Liver (tissue), 9 donors: ENCODE data around the gene MCM7. TPM values are rescaled to one million over a fixed set of nuclear protein-coding genes. Genes with fewer than 3 reads are reported as not detected.
A peak's percentile ranks its signal among the peaks of the same experiment; 100 is the strongest.

Experiments used
- DNase-seq: peaks from one replicate; pipeline ENCODE4 v3.0.0-alpha.2; 2017; ENCODE audit warnings: low spot score
- H3K27ac ChIP-seq, 2 donors: one replicate each; pipeline ENCODE4 v1.7.0; 2013; ENCODE audit warnings: inconsistent platforms in 2 of 2, low read length in 2 of 2, control low read depth in 1 of 2, low read depth in 1 of 2, mild to moderate bottlenecking in 1 of 2
- H3K27me3 ChIP-seq, 4 donors: one replicate each; pipeline versions ENCODE4 v1.6.1 to v1.7.0; 2013; ENCODE audit warnings: low read length in 3 of 4, inconsistent platforms in 1 of 4, mild to moderate bottlenecking in 1 of 4, moderate library complexity in 1 of 4; ENCODE audit not compliant: control insufficient read depth in 4 of 4, insufficient read depth in 4 of 4
- H3K36me3 ChIP-seq, 4 donors: one replicate each; pipeline versions ENCODE4 v1.6.1 to v1.7.0; 2013; ENCODE audit warnings: low read length in 3 of 4, mild to moderate bottlenecking in 3 of 4, low read depth in 1 of 4, moderate library complexity in 1 of 4; ENCODE audit not compliant: control insufficient read depth in 4 of 4, insufficient read depth in 3 of 4
- H3K4me1 ChIP-seq, 4 donors: one replicate each; pipeline versions ENCODE4 v1.6.1 to v1.7.0; 2013; ENCODE audit warnings: low read length in 3 of 4, mild to moderate bottlenecking in 3 of 4, moderate library complexity in 1 of 4; ENCODE audit not compliant: control insufficient read depth in 4 of 4, insufficient read depth in 4 of 4
- H3K4me3 ChIP-seq, 3 donors: one replicate each; pipeline versions ENCODE4 v1.6.1 to v1.7.0; 2013; ENCODE audit warnings: low read length in 3 of 3, control low read depth in 1 of 3, low read depth in 1 of 3, mild to moderate bottlenecking in 1 of 3
- H3K9ac ChIP-seq, 2 donors: one replicate each; pipeline ENCODE4 v1.7.0; 2013; ENCODE audit warnings: low read length in 2 of 2, mild to moderate bottlenecking in 2 of 2, moderate library complexity in 2 of 2, control low read depth in 1 of 2, low read depth in 1 of 2
- H3K9me3 ChIP-seq, 4 donors: one replicate each; pipeline versions ENCODE4 v1.6.1 to v1.7.0; 2013; ENCODE audit warnings: low read length in 3 of 4; ENCODE audit not compliant: control insufficient read depth in 4 of 4
- EGR1 ChIP-seq, 2 donors: IDR thresholded peaks; 2 replicates each; pipeline ENCODE4 v1.6.1; 2016 to 2018; ENCODE audit warnings: antibody characterized with exemption in 2 of 2, low read depth in 2 of 2
- FOXA1 ChIP-seq: IDR thresholded peaks from 2 replicates; pipeline ENCODE4 v1.6.1; 2016; ENCODE audit warnings: antibody characterized with exemption
- FOXA2 ChIP-seq: IDR thresholded peaks from 2 replicates; pipeline ENCODE4 v1.6.1; 2016; ENCODE audit warnings: antibody characterized with exemption
- GABPA ChIP-seq, 2 donors: IDR thresholded peaks in 1 of 2; conservative IDR thresholded peaks in 1 of 2; 2 replicates each; pipeline ENCODE4 v1.6.1; 2016; ENCODE audit warnings: antibody characterized with exemption in 2 of 2, mild to moderate bottlenecking in 1 of 2, moderate library complexity in 1 of 2
- HNF4A ChIP-seq, 2 donors: conservative IDR thresholded peaks; 2 replicates each; pipeline ENCODE4 v1.6.1; 2016; ENCODE audit warnings: antibody characterized with exemption in 2 of 2, mild to moderate bottlenecking in 2 of 2
- HNF4G ChIP-seq: IDR thresholded peaks from 2 replicates; pipeline ENCODE4 v1.6.1; 2016; ENCODE audit warnings: antibody characterized with exemption
- JUND ChIP-seq, 2 donors: IDR thresholded peaks; 2 replicates each; pipeline ENCODE4 v1.6.1; 2016; ENCODE audit warnings: antibody characterized with exemption in 2 of 2
- NR2F2 ChIP-seq: IDR thresholded peaks from 2 replicates; pipeline ENCODE4 v1.6.1; 2016; ENCODE audit warnings: antibody characterized with exemption
- RAD21 ChIP-seq, 2 donors: IDR thresholded peaks; 2 replicates each; pipeline ENCODE4 v1.6.1; 2016; ENCODE audit warnings: antibody characterized with exemption in 2 of 2, mild to moderate bottlenecking in 2 of 2
- RXRA ChIP-seq, 2 donors: IDR thresholded peaks; 2 replicates each; pipeline ENCODE4 v1.6.1; 2017 to 2018; ENCODE audit warnings: antibody characterized with exemption in 2 of 2, mild to moderate bottlenecking in 1 of 2
- SP1 ChIP-seq: IDR thresholded peaks from 2 replicates; pipeline ENCODE4 v1.6.1; 2018; ENCODE audit warnings: antibody characterized with exemption, mild to moderate bottlenecking
- TAF1 ChIP-seq: conservative IDR thresholded peaks from 2 replicates; pipeline ENCODE4 v1.6.1; 2016; ENCODE audit warnings: antibody characterized with exemption, mild to moderate bottlenecking
- YY1 ChIP-seq: IDR thresholded peaks from 2 replicates; pipeline ENCODE4 v1.6.1; 2016; ENCODE audit warnings: antibody characterized with exemption, mild to moderate bottlenecking
- WGBS: extraction: QIAGEN DNeasy Blood & Tissue Kit; methylation state at CpG from one replicate; pipeline ENCODE4 v1.1.7; 2013; 5-methylcytosine and 5-hydroxymethylcytosine counted together
- polyA plus RNA-seq, 2 donors: library from polyadenylated mRNA; stranded (reverse) in 1 of 2; unstranded in 1 of 2; fragments of 200-250 nt in 1 of 2; fragments of >200 nt in 1 of 2; fragmentation: Nextera tagmentation in 1 of 2; extraction: Ambion mirVana in 1 of 2; gene quantifications; one replicate each; pipeline versions ENCODE4 v1.2.1 to v1.2.3, GENCODE V29; 2013 to 2015
- total RNA-seq, 2 donors: library from RNA; depleted of rRNA; stranded (reverse); fragments of >200 nt; gene quantifications; one replicate each; pipeline ENCODE4 v1.2.3, GENCODE V29; 2014
- TF ChIP-seq, protein P1 (sequence below): IDR thresholded peaks from 2 replicates; pipeline ENCODE4 v1.6.1; 2016; ENCODE audit warnings: antibody characterized with exemption
- TF ChIP-seq, protein P2 (sequence below): fragments of 150-350 bp; IDR thresholded peaks from 2 replicates; pipeline ENCODE4 v1.5.1; 2017; ENCODE audit warnings: improper control_type of control experiment, low read depth, low read length; ENCODE audit not compliant: missing input control
- TF ChIP-seq, protein P3 (sequence below): IDR thresholded peaks from 2 replicates; pipeline ENCODE4 v1.6.1; 2016; ENCODE audit warnings: antibody characterized with exemption, mild to moderate bottlenecking
- TF ChIP-seq, protein P4 (sequence below): IDR thresholded peaks from 2 replicates; pipeline ENCODE4 v1.6.1; 2016; ENCODE audit warnings: antibody characterized with exemption
- donor health status: healthy.
- donor health status: healthy.
- donor health status: healthy.
- donor health status: healthy.
- donor health status: healthy.

MCM7 gene
- total and polyA plus RNA-seq, 4 donors: 12.6 to 143 (median 17.6) TPM

DNA sequence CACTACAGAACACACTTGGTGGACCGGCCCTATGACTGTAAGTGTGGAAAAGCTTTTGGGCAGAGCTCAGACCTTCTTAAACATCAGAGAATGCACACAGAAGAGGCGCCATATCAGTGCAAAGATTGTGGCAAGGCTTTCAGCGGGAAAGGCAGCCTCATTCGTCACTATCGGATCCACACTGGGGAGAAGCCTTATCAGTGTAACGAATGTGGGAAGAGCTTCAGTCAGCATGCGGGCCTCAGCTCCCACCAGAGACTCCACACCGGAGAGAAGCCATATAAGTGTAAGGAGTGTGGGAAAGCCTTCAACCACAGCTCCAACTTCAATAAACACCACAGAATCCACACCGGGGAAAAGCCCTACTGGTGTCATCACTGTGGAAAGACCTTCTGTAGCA, 37.0 kb downstream of the MCM7 start:
- H3K4me1 ChIP-seq: peaks cover 2 to 23% (median 14%) of the 10 kb centered on the region in 4 donors
- WGBS: 96% methylated on average over 9 of the region's 9 CpGs
- no peaks in the 10 kb centered on the region for H3K27me3 ChIP-seq
- no peaks in the 10 kb centered on the region for H3K9me3 ChIP-seq
- DNase-seq: peak; percentile 41
- TF ChIP-seq FOXA1 (no peak), FOXA2 (no peak), HNF4G (no peak), EGR1 (IDR thresholded peaks at IDR 0.05; ENCODE audit: low read depth in 2 of 2) (no peak), TAF1 (no peak), YY1 (no peak), SP1 (no peak), GABPA (IDR thresholded peaks at IDR 0.05 in 1 of 2, conservative IDR thresholded peaks at IDR 0.05 in 1 of 2) (no peak), JUND (IDR thresholded peaks at IDR 0.05) (no peak), RXRA (IDR thresholded peaks at IDR 0.05) (no peak), RAD21 (IDR thresholded peaks at IDR 0.05) (no peak), NR2F2 (no peak), HNF4A (conservative IDR thresholded peaks at IDR 0.05) (no peak)
- TF ChIP-seq, protein P1, sequence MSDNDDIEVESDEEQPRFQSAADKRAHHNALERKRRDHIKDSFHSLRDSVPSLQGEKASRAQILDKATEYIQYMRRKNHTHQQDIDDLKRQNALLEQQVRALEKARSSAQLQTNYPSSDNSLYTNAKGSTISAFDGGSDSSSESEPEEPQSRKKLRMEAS: no peak
- TF ChIP-seq, protein P2, sequence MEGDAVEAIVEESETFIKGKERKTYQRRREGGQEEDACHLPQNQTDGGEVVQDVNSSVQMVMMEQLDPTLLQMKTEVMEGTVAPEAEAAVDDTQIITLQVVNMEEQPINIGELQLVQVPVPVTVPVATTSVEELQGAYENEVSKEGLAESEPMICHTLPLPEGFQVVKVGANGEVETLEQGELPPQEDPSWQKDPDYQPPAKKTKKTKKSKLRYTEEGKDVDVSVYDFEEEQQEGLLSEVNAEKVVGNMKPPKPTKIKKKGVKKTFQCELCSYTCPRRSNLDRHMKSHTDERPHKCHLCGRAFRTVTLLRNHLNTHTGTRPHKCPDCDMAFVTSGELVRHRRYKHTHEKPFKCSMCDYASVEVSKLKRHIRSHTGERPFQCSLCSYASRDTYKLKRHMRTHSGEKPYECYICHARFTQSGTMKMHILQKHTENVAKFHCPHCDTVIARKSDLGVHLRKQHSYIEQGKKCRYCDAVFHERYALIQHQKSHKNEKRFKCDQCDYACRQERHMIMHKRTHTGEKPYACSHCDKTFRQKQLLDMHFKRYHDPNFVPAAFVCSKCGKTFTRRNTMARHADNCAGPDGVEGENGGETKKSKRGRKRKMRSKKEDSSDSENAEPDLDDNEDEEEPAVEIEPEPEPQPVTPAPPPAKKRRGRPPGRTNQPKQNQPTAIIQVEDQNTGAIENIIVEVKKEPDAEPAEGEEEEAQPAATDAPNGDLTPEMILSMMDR: no peak
- TF ChIP-seq, protein P3, sequence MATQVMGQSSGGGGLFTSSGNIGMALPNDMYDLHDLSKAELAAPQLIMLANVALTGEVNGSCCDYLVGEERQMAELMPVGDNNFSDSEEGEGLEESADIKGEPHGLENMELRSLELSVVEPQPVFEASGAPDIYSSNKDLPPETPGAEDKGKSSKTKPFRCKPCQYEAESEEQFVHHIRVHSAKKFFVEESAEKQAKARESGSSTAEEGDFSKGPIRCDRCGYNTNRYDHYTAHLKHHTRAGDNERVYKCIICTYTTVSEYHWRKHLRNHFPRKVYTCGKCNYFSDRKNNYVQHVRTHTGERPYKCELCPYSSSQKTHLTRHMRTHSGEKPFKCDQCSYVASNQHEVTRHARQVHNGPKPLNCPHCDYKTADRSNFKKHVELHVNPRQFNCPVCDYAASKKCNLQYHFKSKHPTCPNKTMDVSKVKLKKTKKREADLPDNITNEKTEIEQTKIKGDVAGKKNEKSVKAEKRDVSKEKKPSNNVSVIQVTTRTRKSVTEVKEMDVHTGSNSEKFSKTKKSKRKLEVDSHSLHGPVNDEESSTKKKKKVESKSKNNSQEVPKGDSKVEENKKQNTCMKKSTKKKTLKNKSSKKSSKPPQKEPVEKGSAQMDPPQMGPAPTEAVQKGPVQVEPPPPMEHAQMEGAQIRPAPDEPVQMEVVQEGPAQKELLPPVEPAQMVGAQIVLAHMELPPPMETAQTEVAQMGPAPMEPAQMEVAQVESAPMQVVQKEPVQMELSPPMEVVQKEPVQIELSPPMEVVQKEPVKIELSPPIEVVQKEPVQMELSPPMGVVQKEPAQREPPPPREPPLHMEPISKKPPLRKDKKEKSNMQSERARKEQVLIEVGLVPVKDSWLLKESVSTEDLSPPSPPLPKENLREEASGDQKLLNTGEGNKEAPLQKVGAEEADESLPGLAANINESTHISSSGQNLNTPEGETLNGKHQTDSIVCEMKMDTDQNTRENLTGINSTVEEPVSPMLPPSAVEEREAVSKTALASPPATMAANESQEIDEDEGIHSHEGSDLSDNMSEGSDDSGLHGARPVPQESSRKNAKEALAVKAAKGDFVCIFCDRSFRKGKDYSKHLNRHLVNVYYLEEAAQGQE: no peak
- TF ChIP-seq, protein P4, sequence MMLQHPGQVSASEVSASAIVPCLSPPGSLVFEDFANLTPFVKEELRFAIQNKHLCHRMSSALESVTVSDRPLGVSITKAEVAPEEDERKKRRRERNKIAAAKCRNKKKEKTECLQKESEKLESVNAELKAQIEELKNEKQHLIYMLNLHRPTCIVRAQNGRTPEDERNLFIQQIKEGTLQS: no peak
- H3K9ac ChIP-seq: no peak overlapping the region
- no peak overlapping the region for H3K27ac ChIP-seq
- no peak overlapping the region for H3K4me3 ChIP-seq
- peaks cover 0 to 34% (median 20%) of the 10 kb centered on the region in 4 donors for H3K36me3 ChIP-seq

DNA sequence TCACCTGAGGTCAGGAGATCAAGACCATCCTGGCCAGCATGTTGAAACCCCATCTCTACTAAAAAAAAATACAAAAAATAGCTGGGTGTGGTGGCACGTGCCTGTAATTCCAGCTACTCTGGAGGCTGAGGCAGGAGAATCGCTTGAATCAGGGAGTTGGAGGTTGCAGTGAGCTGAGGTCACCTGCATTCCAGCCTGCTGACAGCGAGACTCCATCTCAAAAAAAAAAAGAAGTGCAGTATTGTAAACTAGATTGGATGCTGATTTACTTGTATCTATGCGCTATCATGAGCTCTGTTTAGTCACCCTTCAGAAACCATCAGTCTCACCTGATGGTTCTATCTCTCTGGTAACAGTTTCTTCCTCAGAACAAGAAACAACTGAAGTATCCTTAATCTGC, 37.8 kb downstream of the MCM7 start:
- H3K27ac ChIP-seq: no peak overlapping the region
- no peaks in the 10 kb centered on the region for H3K9me3 ChIP-seq
- 96% methylated on average over 4 of the region's 4 CpGs for WGBS
- peaks cover 2 to 24% (median 14%) of the 10 kb centered on the region in 4 donors for H3K4me1 ChIP-seq
- DNase-seq: no peak
- no peaks in the 10 kb centered on the region for H3K27me3 ChIP-seq
- no peak overlapping the region for H3K4me3 ChIP-seq
- H3K9ac ChIP-seq: no peak overlapping the region
- H3K36me3 ChIP-seq: peaks cover 0 to 34% (median 25%) of the 10 kb centered on the region in 4 donors
- TF ChIP-seq RAD21 (IDR thresholded peaks at IDR 0.05): no peak
- no peak for TF ChIP-seq FOXA2
- TF ChIP-seq YY1: no peak
- TF ChIP-seq HNF4A (conservative IDR thresholded peaks at IDR 0.05): no peak
- TF ChIP-seq, protein P1: no peak
- TF ChIP-seq, protein P3: no peak
- TF ChIP-seq, protein P2: no peak
- no peak for TF ChIP-seq RXRA (IDR thresholded peaks at IDR 0.05)
- TF ChIP-seq, protein P4: no peak
- TF ChIP-seq SP1: no peak
- no peak for TF ChIP-seq NR2F2
- no peak for TF ChIP-seq FOXA1
- TF ChIP-seq EGR1 (IDR thresholded peaks at IDR 0.05; ENCODE audit: low read depth in 2 of 2): no peak
- TF ChIP-seq JUND (IDR thresholded peaks at IDR 0.05): no peak
- no peak for TF ChIP-seq TAF1
